Activated CD4-positive, CD25-positive, alpha-beta regulatory T cell treated with anti-CD3 and anti-CD28 coated beads, Interleukin-2, amount 50 U/mL, for 72 hours (primary cell): ENCODE results near the gene TOB1.
"Not testable (repeated sequence)": the region's sequence is repeated elsewhere in the genome, so short reads cannot be mapped to it uniquely, and the experiment has no call there.

Experiments
- DNase-seq: peaks from one replicate; pipeline ENCODE4 v3.0.0; 2021

Gene TOB1

GRCh38 chr17:50894513-50894912 lies 28.4 kb upstream of the TOB1 start:
- DNase-seq = not testable (repeated sequence)

- DNase-seq = no peak
Observed at GRCh38 chr17:50893183-50893993, 27.2 kb upstream of the TOB1 start.

GRCh38 chr17:50892101-50892776 lies 26.1 kb upstream of the TOB1 start:
- DNase-seq = no peak

GRCh38 chr17:50891577-50891989 lies 25.4 kb upstream of the TOB1 start:
- DNase-seq = no peak

GRCh38 chr17:50890675-50891516 lies 24.7 kb upstream of the TOB1 start:
- no peak for DNase-seq

- no peak for DNase-seq
Observed at GRCh38 chr17:50889528-50890118, 23.5 kb upstream of the TOB1 start.

- no peak for DNase-seq
Observed at GRCh38 chr17:50887705-50888245, 21.6 kb upstream of the TOB1 start.

GRCh38 chr17:50884439-50885311 lies 18.5 kb upstream of the TOB1 start:
- no peak for DNase-seq

GRCh38 chr17:50883850-50884438 lies 17.8 kb upstream of the TOB1 start:
- no peak for DNase-seq

GRCh38 chr17:50882851-50883250 lies 16.7 kb upstream of the TOB1 start:
- no peak for DNase-seq

GRCh38 chr17:50881182-50881581 lies 15.0 kb upstream of the TOB1 start:
- no peak for DNase-seq

- DNase-seq = no peak
Observed at GRCh38 chr17:50879086-50879485, 12.9 kb upstream of the TOB1 start.

- no peak for DNase-seq
Observed at GRCh38 chr17:50877838-50878237, 11.7 kb upstream of the TOB1 start.

GRCh38 chr17:50877042-50877441 lies 10.9 kb upstream of the TOB1 start:
- DNase-seq = not testable (repeated sequence)

- no peak for DNase-seq
Observed at GRCh38 chr17:50875074-50875473, 8.9 kb upstream of the TOB1 start.

- no peak for DNase-seq
Observed at GRCh38 chr17:50872710-50873424, 6.7 kb upstream of the TOB1 start.

- DNase-seq = no peak
Observed at GRCh38 chr17:50871898-50872297, 5.7 kb upstream of the TOB1 start.

- DNase-seq = no peak
Observed at GRCh38 chr17:50871364-50871763, 5.2 kb upstream of the TOB1 start.

- DNase-seq = no peak
Observed at GRCh38 chr17:50868602-50869001, 2.4 kb upstream of the TOB1 start.

GRCh38 chr17:50868140-50868438 lies 1.9 kb upstream of the TOB1 start:
- DNase-seq = no peak
